Measurements from ENCODE around the gene SYMPK.

The SYMPK gene

GRCh38 chr19:45793876-45794275, 69.1 kb downstream of the SYMPK start:
- no peak for TF ChIP-seq EZH2phosphoT487 (IDR thresholded peaks at IDR 0.05; ENCODE audit: low read depth)
- TF ChIP-seq CTCF (IDR thresholded peaks at IDR 0.05; ENCODE audit: low read depth, low read length) = no peak
- H3K27ac ChIP-seq (ENCODE audit: low read length) = no peak overlapping the region
- H3K9me3 ChIP-seq (ENCODE audit: insufficient read depth, low read length) = no peaks in the 10 kb centered on the region
- H2AFZ ChIP-seq (ENCODE audit: low read depth, low read length) = no peak overlapping the region
- no peaks in the 10 kb centered on the region for H3K27me3 ChIP-seq (ENCODE audit: low read depth, low read length)
- peak overlapping the region; percentile 44 for H3K4me2 ChIP-seq (ENCODE audit: low read length)
- peaks cover 15% of the 10 kb centered on the region for H3K79me2 ChIP-seq (ENCODE audit: low read length)
- peak overlapping the region; percentile 12; the same call in 1 of the 2 replicates for H3K4me3 ChIP-seq (ENCODE audit: low read length)
- no peak overlapping the region for H3K9ac ChIP-seq (ENCODE audit: low read length)
- peaks cover 14% of the 10 kb centered on the region for H4K20me1 ChIP-seq (ENCODE audit: insufficient read depth, low read length)
- peaks cover 32% of the 10 kb centered on the region for H3K4me1 ChIP-seq (ENCODE audit: low read length)
- peaks cover 12% of the 10 kb centered on the region for H3K36me3 ChIP-seq (replicated peaks; ENCODE audit: low read depth, low read length)

- Histone ChIP-seq H3K27ac (ENCODE audit: low read length) (no peak overlapping the region), H3K4me3 (ENCODE audit: low read length) (peak overlapping the region; percentile 49), H3K36me3 (replicated peaks; ENCODE audit: low read depth, low read length) (peaks cover 14% of the 10 kb centered on the region), H3K79me2 (ENCODE audit: low read length) (peaks cover 15% of the 10 kb centered on the region), H4K20me1 (ENCODE audit: insufficient read depth, low read length) (peaks cover 14% of the 10 kb centered on the region), H3K4me2 (ENCODE audit: low read length) (peak overlapping the region; percentile 44), H3K27me3 (ENCODE audit: low read depth, low read length) (no peaks in the 10 kb centered on the region), H3K9me3 (ENCODE audit: insufficient read depth, low read length) (no peaks in the 10 kb centered on the region), H3K4me1 (ENCODE audit: low read length) (peaks cover 29% of the 10 kb centered on the region), H2AFZ (ENCODE audit: low read depth, low read length) (no peak overlapping the region), H3K9ac (ENCODE audit: low read length) (no peak overlapping the region)
- TF ChIP-seq EZH2phosphoT487 (IDR thresholded peaks at IDR 0.05; ENCODE audit: low read depth) (no peak), CTCF (IDR thresholded peaks at IDR 0.05; ENCODE audit: low read depth, low read length) (no peak)
Observed at GRCh38 chr19:45793178-45793564, 69.8 kb downstream of the SYMPK start.

- Histone ChIP-seq H3K9ac (ENCODE audit: low read length) (peak within 1 kb of the TSS; percentile 92), H3K4me3 (ENCODE audit: low read length) (peak within 1 kb of the TSS; percentile 90), H4K20me1 (ENCODE audit: insufficient read depth, low read length) (peaks cover 14% of the 10 kb centered on the region), H3K79me2 (ENCODE audit: low read length) (peaks cover 15% of the 10 kb centered on the region), H3K9me3 (ENCODE audit: insufficient read depth, low read length) (no peaks in the 10 kb centered on the region), H3K4me2 (ENCODE audit: low read length) (peak within 1 kb of the TSS; percentile 100), H2AFZ (ENCODE audit: low read depth, low read length) (no peak within 1 kb of the TSS), H3K27ac (ENCODE audit: low read length) (no peak within 1 kb of the TSS), H3K4me1 (ENCODE audit: low read length) (peaks cover 29% of the 10 kb centered on the region), H3K36me3 (replicated peaks; ENCODE audit: low read depth, low read length) (peaks cover 14% of the 10 kb centered on the region), H3K27me3 (ENCODE audit: low read depth, low read length) (no peaks in the 10 kb centered on the region)
- TF ChIP-seq EZH2phosphoT487 (IDR thresholded peaks at IDR 0.05; ENCODE audit: low read depth) = no peak
- no peak for TF ChIP-seq CTCF (IDR thresholded peaks at IDR 0.05; ENCODE audit: low read depth, low read length)
Observed at GRCh38 chr19:45792470-45793177, 70.3 kb downstream of the SYMPK start, which contains the start of gene DMWD. Gene DMWD (minus strand): TSS chr19:45792845. CDS start chr19:45792756, 89 bp downstream.

GRCh38 chr19:45791744-45792469, 71.0 kb downstream of the SYMPK start:
- Histone ChIP-seq H2AFZ (ENCODE audit: low read depth, low read length) (no peak overlapping the region), H3K27ac (ENCODE audit: low read length) (no peak overlapping the region), H3K79me2 (ENCODE audit: low read length) (peaks cover 15% of the 10 kb centered on the region), H3K4me1 (ENCODE audit: low read length) (peaks cover 28% of the 10 kb centered on the region), H3K9me3 (ENCODE audit: insufficient read depth, low read length) (no peaks in the 10 kb centered on the region), H3K4me3 (ENCODE audit: low read length) (peak overlapping the region; percentile 90), H3K27me3 (ENCODE audit: low read depth, low read length) (no peaks in the 10 kb centered on the region), H3K9ac (ENCODE audit: low read length) (peak overlapping the region; percentile 92), H3K36me3 (replicated peaks; ENCODE audit: low read depth, low read length) (peaks cover 21% of the 10 kb centered on the region), H4K20me1 (ENCODE audit: insufficient read depth, low read length) (peaks cover 14% of the 10 kb centered on the region), H3K4me2 (ENCODE audit: low read length) (peak overlapping the region; percentile 100)
- TF ChIP-seq EZH2phosphoT487 (IDR thresholded peaks at IDR 0.05; ENCODE audit: low read depth) (no peak), CTCF (IDR thresholded peaks at IDR 0.05; ENCODE audit: low read depth, low read length) (no peak)
